ENCODE data around the gene STX8.

Gene STX8

DNA sequence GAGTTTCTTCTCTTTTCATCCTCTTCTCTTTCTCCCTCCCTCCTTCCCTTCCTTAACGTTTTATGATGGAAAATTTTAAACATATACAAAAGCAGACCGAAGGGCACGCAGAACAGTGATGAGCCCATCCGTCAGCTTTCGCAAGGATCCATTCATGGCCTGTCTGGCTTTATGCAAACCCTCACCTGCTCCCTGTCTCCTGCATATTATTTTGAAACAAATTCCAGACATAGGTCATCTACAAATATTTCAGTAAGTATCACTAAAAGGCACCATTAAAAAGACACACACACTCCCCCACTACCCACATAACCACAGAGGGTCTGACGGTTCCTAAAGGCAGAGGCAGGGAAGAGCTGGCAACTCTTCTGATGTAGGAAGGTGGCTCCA is 319.3 kb downstream of the STX8 start:
- TF ChIP-seq CTCF (conservative IDR thresholded peaks at IDR 0.05; ENCODE audit: low read depth, low read length) = no peak
- no peak for DNase-seq (ENCODE audit: low read depth)

DNA sequence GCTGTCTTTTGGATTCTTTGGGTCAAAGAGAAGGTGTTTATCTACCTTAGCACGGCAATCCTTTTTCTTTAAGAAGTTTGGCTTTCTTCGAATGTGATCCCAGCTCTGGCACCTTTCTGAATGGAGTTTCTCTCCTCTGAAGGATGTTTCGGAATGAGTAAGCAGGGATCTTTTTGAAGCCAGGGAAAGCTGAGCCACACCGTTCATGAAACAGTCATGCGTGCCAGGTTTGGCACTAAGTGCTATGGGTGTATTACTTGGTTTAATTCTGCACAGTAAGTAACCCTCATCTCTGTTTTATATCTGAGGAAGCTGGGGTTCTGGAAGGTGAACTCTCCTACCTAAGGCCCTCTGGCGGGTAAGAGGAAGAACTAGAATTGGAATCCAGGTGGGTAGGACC is 319.8 kb downstream of the STX8 start:
- no peak overlapping the region for H3K4me3 ChIP-seq (ENCODE audit: low read length)
- TF ChIP-seq CTCF (conservative IDR thresholded peaks at IDR 0.05; ENCODE audit: low read depth, low read length) = no peak
- DNase-seq (ENCODE audit: low read depth) = no peak

More for the DNA sequence above, 319.3 kb downstream of the STX8 start:
- H3K4me3 ChIP-seq (ENCODE audit: low read length) = no peak overlapping the region

GRCh38 chr17:9254841-9255240 is 320.8 kb downstream of the STX8 start:
- TF ChIP-seq CTCF (conservative IDR thresholded peaks at IDR 0.05; ENCODE audit: low read depth, low read length) = no peak

GRCh38 chr17:9253308-9253707 is 322.3 kb downstream of the STX8 start:
- no peak for TF ChIP-seq CTCF (conservative IDR thresholded peaks at IDR 0.05; ENCODE audit: low read depth, low read length)
- DNase-seq (ENCODE audit: low read depth) = no peak

More at GRCh38 chr17:9254841-9255240, 320.8 kb downstream of the STX8 start:
- DNase-seq (ENCODE audit: low read depth) = no peak
- H3K4me3 ChIP-seq (ENCODE audit: low read length) = no peak overlapping the region

DNA sequence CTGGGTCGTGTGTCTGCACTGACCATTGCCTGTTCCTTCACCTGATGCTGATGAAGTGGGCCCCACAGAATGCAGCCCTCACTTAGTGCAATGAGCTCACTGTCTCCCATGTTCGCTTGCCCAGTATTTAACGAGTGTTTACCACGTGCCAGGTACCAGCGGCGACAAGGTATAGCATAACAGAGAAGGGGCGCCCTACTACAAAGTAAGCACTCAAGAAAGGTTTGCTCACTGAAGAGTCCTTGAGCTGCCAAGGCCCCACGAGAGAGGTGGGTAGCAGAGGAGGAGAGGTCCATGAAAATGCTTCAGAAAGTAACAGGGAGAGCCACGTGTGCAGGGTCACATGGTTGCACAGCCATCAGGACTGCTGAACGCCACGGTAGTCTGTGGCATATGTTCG is 324.3 kb downstream of the STX8 start:
- no peak for TF ChIP-seq CTCF (conservative IDR thresholded peaks at IDR 0.05; ENCODE audit: low read depth, low read length)
- no peak for DNase-seq (ENCODE audit: low read depth)
- no peak overlapping the region for H3K4me3 ChIP-seq (ENCODE audit: low read length)

More at GRCh38 chr17:9253308-9253707, 322.3 kb downstream of the STX8 start:
- H3K4me3 ChIP-seq (ENCODE audit: low read length) = no peak overlapping the region

- no peak for TF ChIP-seq CTCF (conservative IDR thresholded peaks at IDR 0.05; ENCODE audit: low read depth, low read length)
- no peak overlapping the region for H3K4me3 ChIP-seq (ENCODE audit: low read length)
- no peak for DNase-seq (ENCODE audit: low read depth)
These were observed 326.2 kb downstream of the STX8 start for GRCh38 chr17:9249245-9249953.

GRCh38 chr17:9247401-9247938 is 328.1 kb downstream of the STX8 start:
- no peak for DNase-seq (ENCODE audit: low read depth)
- TF ChIP-seq CTCF (conservative IDR thresholded peaks at IDR 0.05; ENCODE audit: low read depth, low read length) = no peak
- H3K4me3 ChIP-seq (ENCODE audit: low read length) = no peak overlapping the region
